ENCODE data around the gene RANBP3. TPM values are rescaled to one million over a fixed set of nuclear protein-coding genes. Genes with fewer than 3 reads are reported as not detected.

Gene RANBP3
- total and polyA plus RNA-seq, 12 donors, result 55.0 to 179 (median 81.1) TPM

- H3K27ac ChIP-seq, result no peak overlapping the region
- DNase-seq, result no peak
- no peaks in the 10 kb centered on the region for H3K9me3 ChIP-seq (replicated peaks in 1 of 3)
- WGBS, 4 donors, result 93 to 95% (median 94%) methylated on average over 25 to 26 of the region's 26 CpGs
- TF ChIP-seq CTCF (IDR thresholded peaks at IDR 0.05) (no peak), POLR2A (IDR thresholded peaks at IDR 0.05) (no peak)
- H3K4me3 ChIP-seq, result no peak overlapping the region
- H3K4me1 ChIP-seq (replicated peaks in 1 of 2), result no peaks in the 10 kb centered on the region
- no peaks in the 10 kb centered on the region for H3K27me3 ChIP-seq
- intact Hi-C loops (cut with DNase I), result loop anchor here in 1 of 2 donors (10.0 kb wide), 1 partner anchor 211 kb away; the partner anchor contains the start of gene NRTN
- no peaks in the 10 kb centered on the region for H3K36me3 ChIP-seq (replicated peaks in 1 of 2)
Measured at GRCh38 chr19:6015841-6016545, 38.1 kb upstream of the RANBP3 start.

GRCh38 chr19:6014551-6015135, 36.7 kb upstream of the RANBP3 start:
- H3K4me1 ChIP-seq (replicated peaks in 1 of 2), result no peaks in the 10 kb centered on the region
- H3K4me3 ChIP-seq, result no peak overlapping the region
- no peaks in the 10 kb centered on the region for H3K27me3 ChIP-seq
- 87 to 95% (median 93%) methylated on average over 11 to 13 of the region's 13 CpGs for WGBS, 4 donors
- intact Hi-C loops (cut with DNase I), result loop anchor here in 1 of 2 donors (10.0 kb wide), 1 partner anchor 210 kb away; the partner anchor contains the start of gene NRTN
- H3K36me3 ChIP-seq (replicated peaks in 1 of 2), result no peaks in the 10 kb centered on the region
- H3K27ac ChIP-seq, result no peak overlapping the region
- TF ChIP-seq CTCF (IDR thresholded peaks at IDR 0.05) (no peak), POLR2A (IDR thresholded peaks at IDR 0.05) (no peak)
- H3K9me3 ChIP-seq (replicated peaks in 1 of 3), result no peaks in the 10 kb centered on the region
- no peak for DNase-seq

- Histone ChIP-seq H3K36me3 (replicated peaks in 1 of 2) (no peaks in the 10 kb centered on the region), H3K9me3 (replicated peaks in 1 of 3) (no peaks in the 10 kb centered on the region), H3K4me3 (no peak overlapping the region), H3K27ac (no peak overlapping the region), H3K4me1 (replicated peaks in 1 of 2) (no peaks in the 10 kb centered on the region), H3K27me3 (no peaks in the 10 kb centered on the region)
- no peak for TF ChIP-seq POLR2A (IDR thresholded peaks at IDR 0.05)
- TF ChIP-seq CTCF (IDR thresholded peaks at IDR 0.05), result no peak
- 84 to 90% (median 88%) methylated on average over 13 to 18 of the region's 18 CpGs for WGBS, 4 donors
- intact Hi-C loops (cut with DNase I), result loop anchor here in 1 of 2 donors (10.0 kb wide), 1 partner anchor 208 kb away; the partner anchor contains the start of gene NRTN
- DNase-seq, result no peak
Measured at GRCh38 chr19:6012426-6013170, 34.7 kb upstream of the RANBP3 start.

GRCh38 chr19:6011794-6012193, 33.9 kb upstream of the RANBP3 start:
- Histone ChIP-seq H3K27me3 (no peaks in the 10 kb centered on the region), H3K9me3 (replicated peaks in 1 of 3) (no peaks in the 10 kb centered on the region), H3K4me3 (no peak overlapping the region), H3K27ac (no peak overlapping the region), H3K36me3 (replicated peaks in 1 of 2) (no peaks in the 10 kb centered on the region), H3K4me1 (replicated peaks in 1 of 2) (no peaks in the 10 kb centered on the region)
- 88 to 91% methylated on average over 1 of the region's 1 CpG; no CpG with 5 or more reads in 2 of the 4 donors for WGBS, 4 donors
- TF ChIP-seq POLR2A (IDR thresholded peaks at IDR 0.05) (no peak), CTCF (IDR thresholded peaks at IDR 0.05) (no peak)
- DNase-seq, result no peak
- intact Hi-C loops (cut with DNase I), result loop anchor here in 1 of 2 donors (10.0 kb wide), 1 partner anchor 207 kb away; the partner anchor contains the start of gene NRTN

Measured in adrenal gland (tissue), 12 donors.